Adipocyte (in vitro differentiated cells): ENCODE data around the gene TPH1.

Experiments used
- DNase-seq: peaks from one replicate; pipeline ENCODE4 v3.0.0-alpha.2; 2015; ENCODE audit warnings: low read depth
- H3K27me3 ChIP-seq: replicated peaks from 2 replicates; pipeline ENCODE4 v1.7.0; 2013; ENCODE audit warnings: mild to moderate bottlenecking, low read length, moderate library complexity; ENCODE audit not compliant: control insufficient read depth, insufficient read depth
- H3K36me3 ChIP-seq: 2 replicates; pipeline ENCODE4 v1.7.0; 2013; ENCODE audit warnings: low read length, mild to moderate bottlenecking, moderate library complexity; ENCODE audit not compliant: control insufficient read depth, insufficient read depth, severe bottlenecking
- H3K4me1 ChIP-seq: 2 replicates; pipeline ENCODE4 v1.7.0; 2013; ENCODE audit warnings: mild to moderate bottlenecking, low read length, moderate library complexity; ENCODE audit not compliant: control insufficient read depth, insufficient read depth
- H3K4me3 ChIP-seq: 2 replicates; pipeline ENCODE4 v1.7.0; 2013; ENCODE audit warnings: mild to moderate bottlenecking, low read length, moderate library complexity
- H3K9ac ChIP-seq: 2 replicates; pipeline ENCODE4 v1.7.0; 2013; ENCODE audit warnings: mild to moderate bottlenecking, low read length, moderate library complexity
- H3K9me3 ChIP-seq: 2 replicates; pipeline ENCODE4 v1.7.0; 2013; ENCODE audit warnings: mild to moderate bottlenecking, low read length, moderate library complexity; ENCODE audit not compliant: control insufficient read depth

The TPH1 gene

GRCh38 chr11:18019650-18020049 lies 26.4 kb downstream of the TPH1 start:
- H3K27me3 ChIP-seq, result no peaks in the 10 kb centered on the region
- no peaks in the 10 kb centered on the region for H3K4me1 ChIP-seq
- no peaks in the 10 kb centered on the region for H3K36me3 ChIP-seq
- no peaks in the 10 kb centered on the region for H3K9me3 ChIP-seq
- H3K4me3 ChIP-seq, result no peak overlapping the region
- H3K9ac ChIP-seq, result no peak overlapping the region
- DNase-seq, result no peak

- H3K36me3 ChIP-seq, result no peaks in the 10 kb centered on the region
- H3K9me3 ChIP-seq, result no peaks in the 10 kb centered on the region
- DNase-seq, result no peak
- no peak overlapping the region for H3K9ac ChIP-seq
- peaks cover 3% of the 10 kb centered on the region for H3K27me3 ChIP-seq
- peaks cover 9% of the 10 kb centered on the region for H3K4me1 ChIP-seq
- no peak overlapping the region for H3K4me3 ChIP-seq
These were observed 29.3 kb downstream of the TPH1 start for GRCh38 chr11:18016789-18017188.

DNA sequence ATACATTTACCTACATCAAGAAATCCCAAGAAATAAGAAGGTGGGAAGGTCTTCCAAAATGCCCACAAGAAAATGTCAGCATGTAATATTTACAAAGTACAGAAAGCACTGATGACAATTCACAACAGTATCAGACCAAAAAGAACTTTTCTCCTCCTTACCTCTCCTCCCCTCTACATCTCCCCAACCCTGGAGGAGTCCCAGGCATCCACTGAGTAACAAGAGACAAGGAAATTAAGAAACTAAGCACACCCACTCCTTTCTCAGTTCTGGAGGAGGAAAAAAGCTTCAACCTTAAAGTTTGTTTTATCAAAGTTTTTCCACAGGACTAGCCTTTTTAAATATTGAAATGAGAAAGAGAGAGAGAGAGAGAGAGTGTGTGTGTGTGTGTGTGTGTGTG lies 31.2 kb downstream of the TPH1 start:
- Histone ChIP-seq H3K4me3 (no peak overlapping the region), H3K9me3 (no peaks in the 10 kb centered on the region), H3K27me3 (peaks cover 3% of the 10 kb centered on the region), H3K9ac (no peak overlapping the region), H3K4me1 (peaks cover 9% of the 10 kb centered on the region), H3K36me3 (no peaks in the 10 kb centered on the region)
- DNase-seq, result no peak

GRCh38 chr11:18013790-18014507 lies 32.1 kb downstream of the TPH1 start:
- H3K27me3 ChIP-seq, result peaks cover 3% of the 10 kb centered on the region
- H3K36me3 ChIP-seq, result no peaks in the 10 kb centered on the region
- H3K9me3 ChIP-seq, result no peaks in the 10 kb centered on the region
- DNase-seq, result no peak
- peak overlapping the region; percentile 90 for H3K9ac ChIP-seq
- H3K4me1 ChIP-seq, result peaks cover 13% of the 10 kb centered on the region
- peak overlapping the region; percentile 99 for H3K4me3 ChIP-seq

DNA sequence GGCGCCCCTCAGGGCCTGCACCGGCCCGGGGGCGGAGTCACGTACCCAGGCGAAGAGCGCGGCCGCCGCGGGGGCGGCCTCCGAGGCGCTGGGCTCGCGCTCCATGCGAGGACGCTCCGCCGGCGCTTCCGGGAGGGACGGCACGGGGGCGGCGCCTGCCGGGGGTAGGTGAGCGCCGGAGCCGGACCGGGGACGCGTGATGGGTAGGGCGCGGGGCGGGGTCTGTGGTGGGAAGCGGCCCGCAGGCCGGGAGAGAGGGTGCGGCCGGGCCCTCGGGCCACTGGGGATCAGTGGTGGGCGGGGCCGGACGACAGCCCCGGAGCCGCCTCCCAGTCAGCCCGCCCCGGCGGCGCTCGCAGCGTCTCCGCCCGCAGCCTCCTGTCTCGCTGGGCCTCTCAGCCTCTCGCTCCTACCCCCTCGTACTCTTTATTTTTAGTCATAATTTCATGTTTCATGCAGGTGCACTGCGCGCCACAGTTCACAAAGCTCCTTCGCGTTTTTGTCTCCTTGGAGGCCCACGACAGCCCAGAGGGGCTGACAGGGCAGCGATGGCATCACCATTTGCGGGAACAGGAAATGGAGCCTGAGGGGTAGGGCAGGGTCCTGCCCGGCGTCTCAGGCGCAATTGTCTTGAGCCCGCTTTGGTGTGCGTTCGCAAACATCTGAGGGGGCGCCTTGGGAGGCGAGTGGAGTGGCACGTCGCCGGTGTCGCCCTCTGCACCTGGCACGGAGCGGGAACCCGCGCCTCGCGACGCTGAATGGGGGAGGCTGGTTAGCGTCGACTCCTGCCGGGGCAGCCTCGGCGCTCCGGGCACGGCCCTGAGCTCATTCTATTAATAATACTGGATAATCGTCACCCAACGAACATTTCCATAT lies 32.9 kb downstream of the TPH1 start, which contains the start of gene SERGEF:
Gene SERGEF, minus strand, starts transcription at position 142 of the 876 bp plus-strand sequence. Its CDS starts 37 bp downstream, at position 105.
- Histone ChIP-seq H3K27me3 (peaks cover 3% of the 10 kb centered on the region), H3K9me3 (no peaks in the 10 kb centered on the region), H3K9ac (peak within 1 kb of the TSS; percentile 90), H3K4me3 (peak within 1 kb of the TSS; percentile 99), H3K4me1 (peaks cover 20% of the 10 kb centered on the region), H3K36me3 (no peaks in the 10 kb centered on the region)
- DNase-seq, result peak; percentile 95

- peak; percentile 35 for DNase-seq
- no peaks in the 10 kb centered on the region for H3K9me3 ChIP-seq
- H3K4me3 ChIP-seq, result peak overlapping the region; percentile 99
- peaks cover 3% of the 10 kb centered on the region for H3K27me3 ChIP-seq
- H3K36me3 ChIP-seq, result no peaks in the 10 kb centered on the region
- H3K9ac ChIP-seq, result peak overlapping the region; percentile 90
- H3K4me1 ChIP-seq, result peaks cover 21% of the 10 kb centered on the region
These were observed 33.8 kb downstream of the TPH1 start for GRCh38 chr11:18012122-18012905.

DNA sequence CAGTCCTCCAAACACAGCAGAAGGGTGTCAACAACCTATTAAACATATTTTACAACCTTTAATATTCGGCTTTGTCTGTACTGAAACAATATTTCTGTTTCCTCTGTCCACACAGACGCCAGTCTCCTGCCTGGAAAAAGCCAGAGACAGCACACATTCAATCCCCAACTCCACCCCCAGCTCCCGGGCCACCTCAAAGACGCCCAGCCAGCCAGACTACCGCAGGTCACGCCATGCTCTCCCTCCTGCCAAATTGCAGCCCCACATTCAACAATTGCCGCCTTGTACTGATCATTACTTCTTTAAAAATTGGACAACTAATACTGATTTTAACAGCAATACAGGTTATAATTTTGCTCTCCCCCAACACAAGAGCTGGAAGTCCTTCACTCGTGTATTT lies 34.4 kb downstream of the TPH1 start:
- no peak for DNase-seq
- H3K27me3 ChIP-seq, result peaks cover 3% of the 10 kb centered on the region
- no peaks in the 10 kb centered on the region for H3K36me3 ChIP-seq
- H3K4me3 ChIP-seq, result peak overlapping the region; percentile 99
- H3K9me3 ChIP-seq, result no peaks in the 10 kb centered on the region
- no peak overlapping the region for H3K9ac ChIP-seq
- H3K4me1 ChIP-seq, result peaks cover 21% of the 10 kb centered on the region

DNA sequence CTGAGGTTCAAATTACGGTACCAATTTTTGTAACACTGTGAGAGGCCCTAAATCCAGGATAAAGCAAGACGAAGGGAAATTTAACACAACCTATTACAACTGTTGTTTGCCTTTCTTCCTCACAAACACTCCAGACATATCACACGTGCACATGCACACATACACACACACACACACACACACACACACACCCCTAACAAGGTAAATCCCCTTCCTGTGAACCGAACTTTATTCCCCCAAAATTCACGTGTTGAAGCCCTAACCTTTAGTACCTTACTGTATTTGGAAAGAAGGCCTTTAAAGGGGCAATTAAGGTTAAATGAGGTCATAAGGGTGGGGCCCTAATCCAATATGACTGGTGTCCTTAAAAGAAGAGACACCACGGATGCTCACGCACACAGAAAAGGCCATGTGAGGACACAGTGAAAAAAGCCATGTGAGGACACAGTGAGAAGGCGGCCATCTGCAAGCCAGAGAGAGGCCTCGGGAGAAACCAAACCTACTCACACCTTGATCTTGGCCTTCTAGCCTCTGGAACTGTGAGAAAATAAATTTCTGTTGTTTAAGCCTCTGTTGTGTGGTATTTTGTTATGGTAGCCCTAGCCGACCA lies 35.0 kb downstream of the TPH1 start:
- no peak overlapping the region for H3K9ac ChIP-seq
- H3K27me3 ChIP-seq, result peaks cover 3% of the 10 kb centered on the region
- DNase-seq, result no peak
- H3K4me1 ChIP-seq, result peaks cover 21% of the 10 kb centered on the region
- no peaks in the 10 kb centered on the region for H3K36me3 ChIP-seq
- no peaks in the 10 kb centered on the region for H3K9me3 ChIP-seq
- H3K4me3 ChIP-seq, result no peak overlapping the region

- H3K4me3 ChIP-seq, result no peak overlapping the region
- H3K27me3 ChIP-seq, result peaks cover 3% of the 10 kb centered on the region
- no peak overlapping the region for H3K9ac ChIP-seq
- peaks cover 25% of the 10 kb centered on the region for H3K4me1 ChIP-seq
- no peaks in the 10 kb centered on the region for H3K36me3 ChIP-seq
- DNase-seq, result no peak
- no peaks in the 10 kb centered on the region for H3K9me3 ChIP-seq
These were observed 35.9 kb downstream of the TPH1 start for GRCh38 chr11:18010121-18010670.

DNA sequence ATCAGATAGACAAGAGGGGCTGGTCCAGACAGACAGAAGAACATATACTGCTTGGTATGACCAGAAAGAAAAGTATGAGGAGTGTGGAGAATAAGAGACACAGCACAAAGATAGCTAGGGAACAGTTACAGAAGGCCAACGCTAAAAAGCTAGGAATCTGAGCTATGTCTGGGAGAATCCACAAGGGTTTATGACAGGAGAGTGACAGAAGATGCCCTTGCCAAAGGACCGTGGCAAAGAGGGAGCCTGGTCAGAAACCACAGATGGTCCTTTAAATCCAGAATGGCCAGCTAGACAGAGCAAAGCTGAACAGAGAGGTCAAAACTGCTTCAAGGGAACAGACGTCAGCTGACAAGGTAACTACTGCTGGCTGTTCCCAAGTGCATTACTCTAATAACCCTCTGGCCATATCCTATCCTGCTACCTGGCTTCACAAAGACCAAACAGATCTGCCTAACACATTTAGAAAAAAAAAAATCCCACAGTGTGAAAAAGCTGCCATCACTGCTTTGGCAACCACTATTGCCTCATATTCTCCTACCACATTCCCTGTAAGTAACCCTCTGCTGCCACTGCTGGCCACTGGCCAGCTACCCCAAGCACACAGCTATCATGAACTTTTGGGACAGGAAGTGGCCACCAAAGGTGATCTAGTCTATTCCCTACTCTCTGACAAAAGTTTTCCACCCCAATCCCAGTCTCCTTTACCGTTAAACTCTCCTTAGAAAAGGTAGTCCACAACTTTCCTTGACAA lies 40.5 kb downstream of the TPH1 start:
- peaks cover 13% of the 10 kb centered on the region for H3K36me3 ChIP-seq
- DNase-seq, result no peak
- no peaks in the 10 kb centered on the region for H3K27me3 ChIP-seq
- H3K9ac ChIP-seq, result no peak overlapping the region
- peaks cover 17% of the 10 kb centered on the region for H3K4me1 ChIP-seq
- no peaks in the 10 kb centered on the region for H3K9me3 ChIP-seq
- H3K4me3 ChIP-seq, result no peak overlapping the region
